Testis (tissue), 3 donors: Measurements from ENCODE around the gene KIF21B. TPM values are rescaled to one million over a fixed set of nuclear protein-coding genes. Genes with fewer than 3 reads are reported as not detected.

Source experiments
- DNase-seq: peaks from one replicate; pipeline ENCODE4 v3.0.0-alpha.2; 2019
- H3K27ac ChIP-seq, 2 donors: fragments of 200-600 bp; sonication (generic); one replicate each; pipeline ENCODE4 v1.5.1; 2019
- H3K27me3 ChIP-seq: fragments of 200-600 bp; sonication (generic); one replicate; pipeline ENCODE4 v1.5.1; 2019
- H3K36me3 ChIP-seq: fragments of 200-600 bp; sonication (generic); one replicate; pipeline ENCODE4 v1.5.1; 2017; ENCODE audit warnings: low read depth; ENCODE audit errors: missing control alignments
- H3K4me1 ChIP-seq: fragments of 200-600 bp; sonication (generic); one replicate; pipeline ENCODE4 v1.5.1; 2019
- H3K4me3 ChIP-seq, 2 donors: fragments of 200-600 bp; sonication (generic); one replicate each; pipeline ENCODE4 v1.5.1; 2017 to 2019
- H3K9me3 ChIP-seq: fragments of 200-600 bp; sonication (generic); one replicate; pipeline ENCODE4 v1.5.1; 2017
- POLR2A ChIP-seq: fragments of 450-650 bp; IDR thresholded peaks from one replicate; pipeline ENCODE4 v1.6.1; 2017; ENCODE audit warnings: antibody characterized with exemption, mild to moderate bottlenecking, moderate library complexity
- WGBS, 2 donors: methylation state at CpG; one replicate each; pipeline ENCODE4 v1.1.5; 2018; 5-methylcytosine and 5-hydroxymethylcytosine counted together
- intact Hi-C: fragments of 100-400 bp; cut with DNase I; formaldehyde crosslinking; loops from one replicate; pipeline ENCODE4 v1.15.1; 2023; ENCODE audit warnings: low total_unique reads
- polyA plus RNA-seq: library from polyadenylated mRNA; stranded (reverse); fragments of 350-450 nt; fragmentation: Illumina TruSeq; extraction: RNeasy Lipid Tissue Mini Kit (QIAGEN cat#74804); gene quantifications from one replicate; pipeline ENCODE4 v1.2.3, GENCODE V29; 2014; ENCODE audit warnings: low read depth, low replicate concordance; ENCODE audit not compliant: insufficient read depth
- total RNA-seq, 2 donors: library from RNA; depleted of rRNA; stranded (reverse); fragments of >200 nt; gene quantifications; one replicate each; pipeline ENCODE4 v1.2.3, GENCODE V29; 2016
- TF ChIP-seq, protein P1 (sequence below), 3 experiments: fragments of 450-650 bp in 2 of 3; fragments of 200-600 bp in 1 of 3; sonication (generic) in 1 of 3; IDR thresholded peaks; one replicate each; pipeline ENCODE4 v1.5.1; 2016 to 2019; ENCODE audit warnings: antibody characterized with exemption in 3 of 3, mild to moderate bottlenecking in 2 of 3, moderate library complexity in 1 of 3

Gene KIF21B
- total and polyA plus RNA-seq, 3 donors from 2014 or later = 23.3 to 32.7 (median 32.3) TPM

DNA sequence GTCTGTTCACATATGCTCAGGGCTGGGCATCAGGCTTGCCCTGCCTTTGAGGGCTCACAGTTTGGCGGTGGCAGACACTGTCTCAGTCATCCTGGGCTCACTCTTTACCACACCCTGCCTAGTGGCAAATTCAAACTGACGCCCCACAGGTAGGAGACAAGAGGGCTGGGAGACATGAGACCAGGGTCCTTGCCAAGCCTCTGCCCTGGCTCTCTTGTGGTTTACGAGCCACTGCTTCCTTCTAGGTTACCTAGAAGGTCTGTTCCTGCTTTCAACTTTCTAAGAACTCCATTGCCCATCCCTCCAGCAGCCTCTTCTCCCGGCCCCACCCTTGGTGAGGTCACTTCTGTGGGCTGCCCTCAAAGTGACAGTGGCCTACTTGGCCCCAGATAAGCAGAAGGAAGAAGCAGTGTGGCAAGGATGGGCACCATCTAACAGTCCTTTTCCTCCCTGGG is 10.5 kb downstream of the KIF21B start:
- Histone ChIP-seq H3K4me1 (peaks cover 26% of the 10 kb centered on the region), H3K9me3 (no peaks in the 10 kb centered on the region), H3K27ac (no peak overlapping the region), H3K27me3 (no peaks in the 10 kb centered on the region), H3K4me3 (no peak overlapping the region), H3K36me3 (no peaks in the 10 kb centered on the region)
- DNase-seq = no peak
- no peak for TF ChIP-seq POLR2A
- TF ChIP-seq, protein P1, sequence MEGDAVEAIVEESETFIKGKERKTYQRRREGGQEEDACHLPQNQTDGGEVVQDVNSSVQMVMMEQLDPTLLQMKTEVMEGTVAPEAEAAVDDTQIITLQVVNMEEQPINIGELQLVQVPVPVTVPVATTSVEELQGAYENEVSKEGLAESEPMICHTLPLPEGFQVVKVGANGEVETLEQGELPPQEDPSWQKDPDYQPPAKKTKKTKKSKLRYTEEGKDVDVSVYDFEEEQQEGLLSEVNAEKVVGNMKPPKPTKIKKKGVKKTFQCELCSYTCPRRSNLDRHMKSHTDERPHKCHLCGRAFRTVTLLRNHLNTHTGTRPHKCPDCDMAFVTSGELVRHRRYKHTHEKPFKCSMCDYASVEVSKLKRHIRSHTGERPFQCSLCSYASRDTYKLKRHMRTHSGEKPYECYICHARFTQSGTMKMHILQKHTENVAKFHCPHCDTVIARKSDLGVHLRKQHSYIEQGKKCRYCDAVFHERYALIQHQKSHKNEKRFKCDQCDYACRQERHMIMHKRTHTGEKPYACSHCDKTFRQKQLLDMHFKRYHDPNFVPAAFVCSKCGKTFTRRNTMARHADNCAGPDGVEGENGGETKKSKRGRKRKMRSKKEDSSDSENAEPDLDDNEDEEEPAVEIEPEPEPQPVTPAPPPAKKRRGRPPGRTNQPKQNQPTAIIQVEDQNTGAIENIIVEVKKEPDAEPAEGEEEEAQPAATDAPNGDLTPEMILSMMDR (IDR thresholded peaks at IDR 0.05) = no peak
- intact Hi-C loops = no loop called here
- WGBS, 2 donors = 81 to 93% methylated on average over 4 of the region's 4 CpGs

DNA sequence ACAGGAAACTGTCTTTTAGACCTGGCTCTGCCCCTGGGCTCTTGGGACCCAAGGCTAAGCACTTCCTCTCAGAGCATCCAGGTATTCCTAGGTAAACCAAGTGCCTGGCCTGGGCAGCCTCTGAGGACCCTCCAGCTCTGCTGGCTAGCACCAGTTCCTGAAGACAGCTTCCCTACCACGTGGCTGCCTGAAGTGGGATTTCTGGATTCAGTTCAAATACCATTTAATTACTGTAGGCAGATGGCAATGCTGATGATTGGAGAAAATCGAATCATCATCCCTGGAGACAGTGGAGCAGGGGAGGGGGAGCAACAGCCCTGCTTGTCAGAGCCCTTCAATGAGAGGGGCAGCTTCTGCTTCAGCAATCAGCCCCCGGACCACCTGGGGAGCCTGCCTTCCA is 11.9 kb downstream of the KIF21B start:
- Histone ChIP-seq H3K27ac (no peak overlapping the region), H3K36me3 (no peaks in the 10 kb centered on the region), H3K4me1 (peaks cover 24% of the 10 kb centered on the region), H3K4me3 (no peak overlapping the region), H3K9me3 (no peaks in the 10 kb centered on the region), H3K27me3 (no peaks in the 10 kb centered on the region)
- 76 to 85% methylated on average over 3 of the region's 3 CpGs for WGBS, 2 donors
- intact Hi-C loops = no loop called here
- no peak for DNase-seq
- TF ChIP-seq, protein P1 (IDR thresholded peaks at IDR 0.05) = no peak
- TF ChIP-seq POLR2A = no peak

DNA sequence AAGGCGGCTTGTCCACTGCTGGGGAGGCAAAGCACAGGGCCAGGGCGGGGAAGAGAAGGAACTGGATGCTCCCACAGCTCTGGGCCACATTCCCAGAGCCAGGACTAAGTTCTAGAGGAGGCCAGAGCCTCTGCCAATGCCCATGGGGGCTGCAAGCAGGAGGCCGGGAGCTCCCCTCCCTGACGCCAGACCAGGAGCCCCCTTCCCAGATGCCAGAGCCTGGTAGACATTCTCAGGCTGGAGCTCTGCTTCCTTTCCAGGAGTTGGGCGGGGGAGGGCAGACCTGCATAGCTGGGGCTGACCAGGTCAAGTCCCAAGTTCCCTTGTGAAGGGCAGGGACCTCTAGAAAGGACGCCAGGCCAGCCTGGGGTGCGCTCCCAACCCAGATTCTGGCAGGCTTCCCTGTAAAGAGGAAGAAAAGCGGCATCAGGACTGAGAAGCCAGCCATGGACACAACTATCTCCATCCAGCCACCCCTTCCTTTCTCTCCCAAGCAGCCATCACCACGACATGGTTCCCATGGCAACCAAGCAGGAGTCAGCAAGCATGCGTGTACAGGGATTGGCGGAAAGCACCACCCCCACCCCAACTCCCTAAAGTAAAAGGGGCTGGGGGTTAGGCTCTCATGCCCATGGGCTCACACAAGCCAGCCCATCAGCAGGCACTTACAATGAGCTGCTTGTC is 13.4 kb downstream of the KIF21B start:
- DNase-seq = no peak
- H3K9me3 ChIP-seq = no peaks in the 10 kb centered on the region
- H3K27ac ChIP-seq = no peak overlapping the region
- H3K36me3 ChIP-seq = no peaks in the 10 kb centered on the region
- H3K4me1 ChIP-seq = peaks cover 11% of the 10 kb centered on the region
- no peaks in the 10 kb centered on the region for H3K27me3 ChIP-seq
- no peak for TF ChIP-seq POLR2A
- TF ChIP-seq, protein P1 (IDR thresholded peaks at IDR 0.05) = no peak
- intact Hi-C loops = no loop called here
- H3K4me3 ChIP-seq = no peak overlapping the region
- 76 to 81% methylated on average over 9 to 11 of the region's 11 CpGs for WGBS, 2 donors

DNA sequence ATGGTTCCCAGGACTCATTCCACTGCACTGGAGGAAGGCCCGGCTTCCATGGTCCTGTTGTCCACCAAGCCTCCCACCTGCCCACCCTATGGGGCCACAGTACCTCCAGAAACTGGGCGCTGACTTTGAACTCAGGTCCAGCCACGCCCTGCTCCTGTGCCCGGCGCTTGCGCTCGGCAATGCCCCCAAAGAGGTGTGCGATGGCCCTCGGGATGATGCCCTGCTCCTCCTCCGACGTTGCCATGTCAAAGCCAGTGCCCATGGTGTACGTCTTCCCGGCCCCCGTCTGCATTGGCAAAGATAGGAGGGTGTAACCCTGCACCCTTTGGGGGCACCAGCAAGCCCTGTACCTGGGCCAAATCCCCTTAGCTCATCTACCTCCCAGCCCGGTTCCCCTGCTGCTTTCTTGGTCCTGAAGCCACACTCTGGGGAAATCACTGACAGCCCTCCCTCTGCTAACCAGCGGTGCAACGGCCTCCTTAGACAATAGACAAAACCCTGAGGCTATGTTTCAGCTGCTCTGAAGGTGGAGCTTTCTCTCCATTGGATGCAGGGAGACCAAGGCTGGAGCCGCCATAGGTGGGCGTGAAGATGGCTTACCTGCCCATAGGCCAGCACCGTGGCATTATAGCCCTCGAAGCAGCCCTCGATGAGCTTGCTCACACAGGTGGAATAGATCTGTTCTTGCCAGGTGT is 14.7 kb downstream of the KIF21B start:
- WGBS, 2 donors = 91 to 95% methylated on average over 9 to 22 of the region's 22 CpGs
- TF ChIP-seq POLR2A = no peak
- TF ChIP-seq, protein P1 (IDR thresholded peaks at IDR 0.05) = no peak
- Histone ChIP-seq H3K9me3 (no peaks in the 10 kb centered on the region), H3K4me3 (no peak overlapping the region), H3K27ac (no peak overlapping the region), H3K36me3 (no peaks in the 10 kb centered on the region), H3K4me1 (peaks cover 3% of the 10 kb centered on the region), H3K27me3 (no peaks in the 10 kb centered on the region)
- intact Hi-C loops = no loop called here
- DNase-seq = no peak
